GM12878 (cell line): ENCODE data around the gene ASB2. TPM values are rescaled to one million over a fixed set of nuclear protein-coding genes. Genes with fewer than 3 reads are reported as not detected.

Source experiments
- EED ChIP-seq: sonication (generic); IDR thresholded peaks from 2 replicates; pipeline ENCODE4 v1.6.1; 2016; ENCODE audit warnings: antibody characterized with exemption, low read depth
- EGR1 ChIP-seq, 2 experiments: IDR thresholded peaks; 1 replicate in 1 of 2; 2 replicates in 1 of 2; pipeline ENCODE4 v1.6.1; 2011 to 2012; ENCODE audit warnings: low read depth in 2 of 2, low read length in 2 of 2, borderline replicate concordance in 1 of 2, mild to moderate bottlenecking in 1 of 2, moderate library complexity in 1 of 2
- MYC ChIP-seq: IDR thresholded peaks from 2 replicates; pipeline ENCODE4 v1.6.1; 2011; ENCODE audit warnings: mild to moderate bottlenecking, low read length, moderate library complexity, inconsistent platforms; ENCODE audit not compliant: insufficient read depth, insufficient replicate concordance, insufficient read length, severe bottlenecking
- NFIC ChIP-seq: IDR thresholded peaks from 2 replicates; pipeline ENCODE4 v1.6.1; 2012; ENCODE audit warnings: low read depth, mild to moderate bottlenecking, inconsistent platforms, low read length, moderate library complexity
- PML ChIP-seq: IDR thresholded peaks from 2 replicates; pipeline ENCODE4 v1.6.1; 2012; ENCODE audit warnings: low read length, inconsistent platforms
- POLR2A ChIP-seq: IDR thresholded peaks from 2 replicates; pipeline ENCODE4 v1.6.1; 2011; ENCODE audit warnings: low read depth, mild to moderate bottlenecking, low read length
- REST ChIP-seq: IDR thresholded peaks from 2 replicates; pipeline ENCODE4 v1.6.1; 2012; ENCODE audit warnings: mild to moderate bottlenecking, low read depth, low read length
- SIN3A ChIP-seq: IDR thresholded peaks from 2 replicates; pipeline ENCODE4 v1.6.1; 2012; ENCODE audit warnings: low read depth, low read length, improper control_type of control experiment
- SIX5 ChIP-seq: IDR thresholded peaks from 2 replicates; pipeline ENCODE4 v1.6.1; 2011; ENCODE audit warnings: mild to moderate bottlenecking, low read depth, low read length, moderate library complexity; ENCODE audit not compliant: severe bottlenecking
- SMC3 ChIP-seq: IDR thresholded peaks from 2 replicates; pipeline ENCODE4 v1.6.1; 2011; ENCODE audit warnings: low read length, improper control_type of control experiment, borderline replicate concordance
- TAF1 ChIP-seq: IDR thresholded peaks from 2 replicates; pipeline ENCODE4 v1.6.1; 2011; ENCODE audit warnings: mild to moderate bottlenecking, low read depth, low read length, borderline replicate concordance
- TCF12 ChIP-seq: IDR thresholded peaks from 2 replicates; pipeline ENCODE4 v1.6.1; 2011; ENCODE audit warnings: low read depth, mild to moderate bottlenecking, low read length
- USF2 ChIP-seq: IDR thresholded peaks from 2 replicates; pipeline ENCODE4 v1.6.1; 2011; ENCODE audit warnings: low read depth, low read length, improper control_type of control experiment, borderline replicate concordance
- WRNIP1 ChIP-seq: IDR thresholded peaks from 2 replicates; pipeline ENCODE4 v1.6.1; 2011; ENCODE audit warnings: low read depth, low read length, improper control_type of control experiment, borderline replicate concordance
- ZNF207 ChIP-seq: fragments of 450-650 bp; IDR thresholded peaks from 2 replicates; pipeline ENCODE4 v1.6.1; 2014; ENCODE audit warnings: antibody characterized with exemption, mild to moderate bottlenecking, borderline replicate concordance
- ZNF592 ChIP-seq: fragments of 450-650 bp; IDR thresholded peaks from 2 replicates; pipeline ENCODE4 v1.6.1; 2017; ENCODE audit warnings: mild to moderate bottlenecking, moderate library complexity
- ZSCAN29 ChIP-seq: fragments of 450-650 bp; IDR thresholded peaks from 2 replicates; pipeline ENCODE4 v1.6.1; 2017; ENCODE audit warnings: mild to moderate bottlenecking, moderate library complexity
- polyA plus RNA-seq, 11 experiments: library from polyadenylated mRNA; depleted of rRNA in 4 of 11; unstranded in 6 of 11; stranded (reverse) in 5 of 11; fragments of >200 nt; fragmentation: Nextera tagmentation in 4 of 11; fragmentation: Illumina TruSeq in 1 of 11; extraction: Ambion mirVana in 4 of 11; extraction: Trizol in 1 of 11; gene quantifications; 1 replicate in 1 of 11; 2 replicates in 10 of 11; pipeline versions ENCODE4 v1.2.1 to v1.2.3, GENCODE V29; 2011 to 2016; ENCODE audit warnings: inconsistent platforms in 2 of 11, missing spikeins in 2 of 11, low read depth in 1 of 11
- total RNA-seq, 4 experiments: library from RNA; depleted of rRNA in 3 of 4; stranded (reverse); fragments of >200 nt in 3 of 4; fragmentation: Illumina TruSeq in 1 of 4; extraction: Trizol in 1 of 4; gene quantifications; 2 replicates each; pipeline versions ENCODE4 v1.2.1 to v1.2.3, GENCODE V29; 2013 to 2021
- TF ChIP-seq, protein P1 (sequence below): IDR thresholded peaks from 2 replicates; pipeline ENCODE4 v1.6.1; 2011; ENCODE audit warnings: low read depth, mild to moderate bottlenecking, low read length, moderate library complexity, borderline replicate concordance; ENCODE audit errors: extremely low read depth

ASB2 gene
- total and polyA plus RNA-seq, 10 of the 15 experiments (the other 5 are each of a cell fraction or from before 2014, with no cell fraction given) = 3.0 to 54.8 (median 33.5) TPM

- no peak for TF ChIP-seq REST
- TF ChIP-seq WRNIP1 = no peak
- TF ChIP-seq, protein P1, sequence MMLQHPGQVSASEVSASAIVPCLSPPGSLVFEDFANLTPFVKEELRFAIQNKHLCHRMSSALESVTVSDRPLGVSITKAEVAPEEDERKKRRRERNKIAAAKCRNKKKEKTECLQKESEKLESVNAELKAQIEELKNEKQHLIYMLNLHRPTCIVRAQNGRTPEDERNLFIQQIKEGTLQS = no peak
- peak; percentile 91 for TF ChIP-seq TCF12
- TF ChIP-seq ZNF207 = no peak
- no peak for TF ChIP-seq NFIC
- no peak for TF ChIP-seq MYC
- no peak for TF ChIP-seq EGR1 (IDR thresholded peaks at IDR 0.05; ENCODE audit: borderline replicate concordance in 1 of 2, low read depth in 2 of 2, low read length in 2 of 2)
- peak; percentile 48; the same call in 1 of the 2 replicates for TF ChIP-seq TAF1
- TF ChIP-seq SMC3 = no peak; the same call in 1 of the 2 replicates
- TF ChIP-seq PML = no peak
- TF ChIP-seq SIX5 = no peak
- TF ChIP-seq EED = peak; percentile 95
- no peak for TF ChIP-seq SIN3A
- no peak for TF ChIP-seq ZNF592
- peak; percentile 55 for TF ChIP-seq POLR2A
- TF ChIP-seq ZSCAN29 = no peak
- no peak for TF ChIP-seq USF2
These were observed 5.3 kb downstream of the ASB2 start (continued) for GRCh38 chr14:93970965-93971634.
